Measurements from ENCODE around the gene TMOD4.
A peak's percentile ranks its signal among the peaks of the same experiment; 100 is the strongest.
"Not testable (repeated sequence)": the region's sequence is repeated elsewhere in the genome, so short reads cannot be mapped to it uniquely, and the experiment has no call there.

The TMOD4 gene

DNA sequence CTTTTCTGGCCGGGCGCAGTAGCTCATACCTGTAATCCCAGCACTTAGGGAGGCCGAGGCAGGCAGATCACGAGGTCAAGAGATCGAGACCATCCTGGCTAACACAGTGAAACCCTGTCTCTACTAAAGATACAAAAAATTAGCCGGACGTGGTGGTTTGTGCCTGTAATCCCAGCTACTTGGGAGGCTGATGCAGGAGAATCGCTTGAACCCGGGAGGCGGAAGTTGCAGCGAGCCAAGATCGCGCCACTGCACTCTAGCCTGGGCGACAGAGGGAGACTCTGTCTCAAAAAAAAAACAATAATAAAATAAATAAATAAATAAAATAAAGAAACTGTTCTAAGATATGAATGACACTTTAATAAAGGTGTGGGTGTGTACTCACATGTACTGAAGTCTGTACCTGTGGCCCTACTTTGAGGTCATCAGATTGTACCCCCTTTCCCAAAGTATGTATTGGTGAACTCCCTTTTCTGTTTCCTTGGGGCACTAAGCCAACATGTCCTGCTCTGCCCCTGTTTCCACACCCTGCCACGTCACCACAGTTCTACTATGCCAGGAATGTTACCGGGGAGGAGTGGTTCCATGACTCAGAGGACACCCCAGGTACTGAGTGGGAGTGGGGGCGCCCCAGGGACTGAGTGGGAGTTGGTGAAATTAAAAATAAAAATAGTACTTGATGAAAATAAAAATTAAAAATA is 19.3 kb upstream of the TMOD4 start:
- peak overlapping the region; percentile 32 for H3K4me3 ChIP-seq (replicated peaks; ENCODE audit: insufficient read depth, low read length)
- TF ChIP-seq POLR2AphosphoS5 (IDR thresholded peaks at IDR 0.05; ENCODE audit: low read depth) = peak; percentile 20; the same call in 1 of the 2 replicates
- DNase-seq (ENCODE audit: low read depth in 1 of 2, low spot score in 1 of 2) = peak; percentile 16 to 78
- H3K27me3 ChIP-seq (ENCODE audit: insufficient read depth, poor library complexity, severe bottlenecking) = not testable (repeated sequence)
- peak overlapping the region; percentile 61 for H3K27ac ChIP-seq (replicated peaks)

DNA sequence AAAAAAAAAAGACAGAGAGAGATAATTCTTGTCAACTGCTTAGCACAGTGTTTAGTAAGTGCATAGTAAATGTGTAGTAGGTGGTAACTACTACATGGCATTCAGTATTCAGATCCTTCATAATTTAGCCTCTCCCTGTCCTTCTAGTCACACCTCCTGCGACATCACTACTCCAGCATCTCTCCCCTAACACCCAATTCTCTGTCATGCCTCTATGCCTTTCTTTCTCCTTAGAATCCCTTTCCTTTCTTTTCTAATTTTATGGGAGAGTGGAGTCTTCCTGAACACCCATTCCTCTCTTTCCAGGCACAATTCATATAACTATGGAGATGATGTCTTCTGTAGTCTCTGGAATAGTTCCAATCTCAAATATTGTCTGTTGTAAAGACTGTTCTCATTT is 18.1 kb upstream of the TMOD4 start:
- Histone ChIP-seq H3K27me3 (ENCODE audit: insufficient read depth, poor library complexity, severe bottlenecking) (no peaks in the 10 kb centered on the region), H3K4me3 (replicated peaks; ENCODE audit: insufficient read depth, low read length) (no peak overlapping the region), H3K27ac (replicated peaks) (no peak overlapping the region)
- DNase-seq (ENCODE audit: low read depth in 1 of 2, low spot score in 1 of 2) = no peak
- TF ChIP-seq GABPA (IDR thresholded peaks at IDR 0.05; ENCODE audit: low read depth) = no peak
- TF ChIP-seq, protein P1, sequence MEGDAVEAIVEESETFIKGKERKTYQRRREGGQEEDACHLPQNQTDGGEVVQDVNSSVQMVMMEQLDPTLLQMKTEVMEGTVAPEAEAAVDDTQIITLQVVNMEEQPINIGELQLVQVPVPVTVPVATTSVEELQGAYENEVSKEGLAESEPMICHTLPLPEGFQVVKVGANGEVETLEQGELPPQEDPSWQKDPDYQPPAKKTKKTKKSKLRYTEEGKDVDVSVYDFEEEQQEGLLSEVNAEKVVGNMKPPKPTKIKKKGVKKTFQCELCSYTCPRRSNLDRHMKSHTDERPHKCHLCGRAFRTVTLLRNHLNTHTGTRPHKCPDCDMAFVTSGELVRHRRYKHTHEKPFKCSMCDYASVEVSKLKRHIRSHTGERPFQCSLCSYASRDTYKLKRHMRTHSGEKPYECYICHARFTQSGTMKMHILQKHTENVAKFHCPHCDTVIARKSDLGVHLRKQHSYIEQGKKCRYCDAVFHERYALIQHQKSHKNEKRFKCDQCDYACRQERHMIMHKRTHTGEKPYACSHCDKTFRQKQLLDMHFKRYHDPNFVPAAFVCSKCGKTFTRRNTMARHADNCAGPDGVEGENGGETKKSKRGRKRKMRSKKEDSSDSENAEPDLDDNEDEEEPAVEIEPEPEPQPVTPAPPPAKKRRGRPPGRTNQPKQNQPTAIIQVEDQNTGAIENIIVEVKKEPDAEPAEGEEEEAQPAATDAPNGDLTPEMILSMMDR (IDR thresholded peaks at IDR 0.05; ENCODE audit: insufficient read depth, low read length) = no peak
- TF ChIP-seq SPI1 (IDR thresholded peaks at IDR 0.05; ENCODE audit: borderline replicate concordance, low read depth) = no peak
- TF ChIP-seq, protein P2, sequence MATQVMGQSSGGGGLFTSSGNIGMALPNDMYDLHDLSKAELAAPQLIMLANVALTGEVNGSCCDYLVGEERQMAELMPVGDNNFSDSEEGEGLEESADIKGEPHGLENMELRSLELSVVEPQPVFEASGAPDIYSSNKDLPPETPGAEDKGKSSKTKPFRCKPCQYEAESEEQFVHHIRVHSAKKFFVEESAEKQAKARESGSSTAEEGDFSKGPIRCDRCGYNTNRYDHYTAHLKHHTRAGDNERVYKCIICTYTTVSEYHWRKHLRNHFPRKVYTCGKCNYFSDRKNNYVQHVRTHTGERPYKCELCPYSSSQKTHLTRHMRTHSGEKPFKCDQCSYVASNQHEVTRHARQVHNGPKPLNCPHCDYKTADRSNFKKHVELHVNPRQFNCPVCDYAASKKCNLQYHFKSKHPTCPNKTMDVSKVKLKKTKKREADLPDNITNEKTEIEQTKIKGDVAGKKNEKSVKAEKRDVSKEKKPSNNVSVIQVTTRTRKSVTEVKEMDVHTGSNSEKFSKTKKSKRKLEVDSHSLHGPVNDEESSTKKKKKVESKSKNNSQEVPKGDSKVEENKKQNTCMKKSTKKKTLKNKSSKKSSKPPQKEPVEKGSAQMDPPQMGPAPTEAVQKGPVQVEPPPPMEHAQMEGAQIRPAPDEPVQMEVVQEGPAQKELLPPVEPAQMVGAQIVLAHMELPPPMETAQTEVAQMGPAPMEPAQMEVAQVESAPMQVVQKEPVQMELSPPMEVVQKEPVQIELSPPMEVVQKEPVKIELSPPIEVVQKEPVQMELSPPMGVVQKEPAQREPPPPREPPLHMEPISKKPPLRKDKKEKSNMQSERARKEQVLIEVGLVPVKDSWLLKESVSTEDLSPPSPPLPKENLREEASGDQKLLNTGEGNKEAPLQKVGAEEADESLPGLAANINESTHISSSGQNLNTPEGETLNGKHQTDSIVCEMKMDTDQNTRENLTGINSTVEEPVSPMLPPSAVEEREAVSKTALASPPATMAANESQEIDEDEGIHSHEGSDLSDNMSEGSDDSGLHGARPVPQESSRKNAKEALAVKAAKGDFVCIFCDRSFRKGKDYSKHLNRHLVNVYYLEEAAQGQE (IDR thresholded peaks at IDR 0.05; ENCODE audit: insufficient replicate concordance, low read depth) = no peak
- no peak for TF ChIP-seq POLR2AphosphoS5 (IDR thresholded peaks at IDR 0.05; ENCODE audit: low read depth)

DNA sequence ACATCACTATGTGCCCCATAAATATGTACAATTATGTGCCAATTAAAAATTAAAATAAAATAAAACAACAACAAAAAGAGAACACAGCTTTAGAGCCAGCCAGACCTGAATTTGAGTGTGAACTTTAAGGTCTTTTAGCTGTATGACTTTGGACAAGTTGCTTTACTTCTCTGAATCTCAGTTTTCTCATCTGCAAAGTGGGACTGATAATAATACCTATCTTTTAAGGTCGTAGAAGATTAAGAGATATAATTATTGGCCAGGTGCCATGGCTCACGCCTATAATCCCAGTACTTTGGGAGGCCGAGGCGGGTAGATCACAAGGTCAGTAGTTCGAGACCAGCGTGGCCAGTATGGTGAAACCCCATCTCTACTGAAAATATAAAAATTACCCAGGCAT is 17.5 kb upstream of the TMOD4 start:
- Histone ChIP-seq H3K4me3 (replicated peaks; ENCODE audit: insufficient read depth, low read length) (no peak overlapping the region), H3K27me3 (ENCODE audit: insufficient read depth, poor library complexity, severe bottlenecking) (no peaks in the 10 kb centered on the region), H3K27ac (replicated peaks) (no peak overlapping the region)
- TF ChIP-seq SPI1 (IDR thresholded peaks at IDR 0.05; ENCODE audit: borderline replicate concordance, low read depth) (no peak), GABPA (IDR thresholded peaks at IDR 0.05; ENCODE audit: low read depth) (no peak), POLR2AphosphoS5 (IDR thresholded peaks at IDR 0.05; ENCODE audit: low read depth) (no peak)
- TF ChIP-seq, protein P2 (IDR thresholded peaks at IDR 0.05; ENCODE audit: insufficient replicate concordance, low read depth) = no peak
- TF ChIP-seq, protein P1 (IDR thresholded peaks at IDR 0.05; ENCODE audit: insufficient read depth, low read length) = no peak
- DNase-seq (ENCODE audit: low read depth in 1 of 2, low spot score in 1 of 2) = no peak

DNA sequence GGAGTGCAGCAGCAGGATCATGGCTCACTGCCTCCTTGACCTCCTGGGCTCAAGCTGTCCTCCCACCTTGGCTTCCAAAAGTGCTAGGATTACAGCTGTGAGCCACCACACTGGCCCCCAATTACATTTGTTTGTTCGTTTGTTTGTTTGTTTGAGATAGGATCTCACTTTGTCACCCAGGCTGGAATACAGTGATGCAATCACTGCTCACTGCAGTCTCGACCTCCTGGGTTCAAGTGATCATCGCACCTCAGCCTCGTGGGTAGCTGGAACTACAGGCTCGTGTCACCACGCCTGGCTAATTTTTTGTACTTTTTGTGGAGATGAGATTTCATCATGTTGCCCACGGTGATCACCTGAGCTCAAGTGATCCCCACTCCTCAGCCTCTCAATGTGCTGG is 16.3 kb upstream of the TMOD4 start:
- no peak for DNase-seq (ENCODE audit: low read depth in 1 of 2, low spot score in 1 of 2)
- Histone ChIP-seq H3K27ac (replicated peaks) (no peak overlapping the region), H3K27me3 (ENCODE audit: insufficient read depth, poor library complexity, severe bottlenecking) (no peaks in the 10 kb centered on the region), H3K4me3 (replicated peaks; ENCODE audit: insufficient read depth, low read length) (no peak overlapping the region)
- TF ChIP-seq POLR2AphosphoS5 (IDR thresholded peaks at IDR 0.05; ENCODE audit: low read depth) = no peak
- TF ChIP-seq, protein P2 (IDR thresholded peaks at IDR 0.05; ENCODE audit: insufficient replicate concordance, low read depth) = no peak
- TF ChIP-seq, protein P1 (IDR thresholded peaks at IDR 0.05; ENCODE audit: insufficient read depth, low read length) = no peak
- TF ChIP-seq GABPA (IDR thresholded peaks at IDR 0.05; ENCODE audit: low read depth) = no peak
- no peak for TF ChIP-seq SPI1 (IDR thresholded peaks at IDR 0.05; ENCODE audit: borderline replicate concordance, low read depth)

Data from HL-60 (cell line).